NAMALWA (cell line): Measurements from ENCODE around the gene TSSC4.

Source experiments
- DNase-seq: peaks from one replicate; pipeline ENCODE4 v3.0.0-alpha.2; 2015; ENCODE audit warnings: low spot score

TSSC4 gene

DNA sequence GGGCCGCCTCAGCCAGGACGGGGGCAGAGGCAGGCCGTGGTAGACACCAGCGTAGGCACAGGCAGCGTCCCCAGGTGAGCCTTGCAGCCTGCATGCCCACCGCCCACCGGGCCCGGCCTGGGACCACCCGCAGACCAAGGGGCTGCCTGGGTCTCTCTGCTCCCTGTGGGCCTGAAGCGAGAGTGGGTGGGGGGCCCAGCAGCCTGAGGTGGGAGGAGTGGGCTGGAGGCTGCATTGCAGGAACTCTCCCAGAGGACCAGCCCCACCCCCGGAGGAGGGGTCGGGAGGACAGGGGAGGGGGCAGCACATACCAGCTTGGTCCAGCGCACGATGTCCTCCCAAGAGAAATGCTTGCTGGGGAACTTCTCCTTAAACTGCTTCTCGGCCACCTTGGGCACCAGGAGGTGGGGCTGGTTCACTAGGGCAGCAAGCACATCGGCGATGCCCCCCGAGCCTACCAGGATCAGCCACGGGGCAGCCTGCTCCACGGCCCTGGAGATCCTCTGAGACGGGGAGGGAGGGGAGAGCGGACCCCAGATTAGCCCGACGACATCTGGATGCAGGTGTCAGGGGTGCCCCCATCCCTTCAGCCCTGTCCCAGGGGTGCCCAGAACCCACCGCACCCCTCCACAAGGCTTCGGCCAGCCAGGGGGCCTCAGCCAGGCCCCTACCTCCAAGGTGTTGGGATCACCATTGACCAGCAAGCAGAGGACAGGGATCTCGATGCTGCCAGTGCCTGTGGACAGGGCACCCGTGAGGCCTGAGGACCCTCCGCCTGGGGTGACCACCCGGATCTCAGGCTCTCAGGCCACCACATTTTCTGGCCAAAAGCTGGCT lies 17.5 kb downstream of the TSSC4 start:
- DNase-seq = no peak

DNA sequence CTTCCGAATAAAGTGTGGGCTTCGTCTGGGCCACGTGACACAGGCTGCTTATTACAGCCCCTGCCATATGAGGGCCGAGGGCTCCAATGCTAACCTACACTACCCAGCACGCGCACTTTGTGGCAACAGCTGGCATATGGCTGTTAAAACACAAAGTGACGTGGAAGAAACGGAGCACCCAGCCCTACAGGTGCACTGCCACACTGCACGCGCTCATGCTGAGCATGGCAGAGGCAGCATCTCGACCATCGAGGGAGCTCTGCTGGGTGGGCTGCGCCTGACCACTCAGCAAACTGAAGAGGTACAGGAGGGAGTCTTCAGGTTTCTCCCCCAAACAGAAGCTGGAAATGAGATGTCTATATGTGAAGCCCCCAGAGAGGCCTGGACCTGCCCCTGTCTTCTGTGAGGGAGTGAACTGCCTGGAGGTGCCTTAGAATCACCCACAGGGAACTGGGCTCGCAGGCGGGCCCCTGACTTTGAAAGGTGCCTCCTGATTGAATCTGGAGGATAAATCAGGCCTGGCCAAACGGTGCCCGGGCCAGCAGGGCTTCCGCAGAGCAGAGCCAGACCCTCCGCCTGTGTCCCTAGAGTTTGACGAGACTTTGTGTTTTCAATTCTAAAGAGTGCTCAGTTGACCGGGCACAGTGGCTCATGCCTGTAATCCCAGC lies 18.3 kb downstream of the TSSC4 start:
- DNase-seq = no peak

GRCh38 chr11:2419638-2420501 lies 19.3 kb downstream of the TSSC4 start:
- DNase-seq = peak; percentile 77

DNA sequence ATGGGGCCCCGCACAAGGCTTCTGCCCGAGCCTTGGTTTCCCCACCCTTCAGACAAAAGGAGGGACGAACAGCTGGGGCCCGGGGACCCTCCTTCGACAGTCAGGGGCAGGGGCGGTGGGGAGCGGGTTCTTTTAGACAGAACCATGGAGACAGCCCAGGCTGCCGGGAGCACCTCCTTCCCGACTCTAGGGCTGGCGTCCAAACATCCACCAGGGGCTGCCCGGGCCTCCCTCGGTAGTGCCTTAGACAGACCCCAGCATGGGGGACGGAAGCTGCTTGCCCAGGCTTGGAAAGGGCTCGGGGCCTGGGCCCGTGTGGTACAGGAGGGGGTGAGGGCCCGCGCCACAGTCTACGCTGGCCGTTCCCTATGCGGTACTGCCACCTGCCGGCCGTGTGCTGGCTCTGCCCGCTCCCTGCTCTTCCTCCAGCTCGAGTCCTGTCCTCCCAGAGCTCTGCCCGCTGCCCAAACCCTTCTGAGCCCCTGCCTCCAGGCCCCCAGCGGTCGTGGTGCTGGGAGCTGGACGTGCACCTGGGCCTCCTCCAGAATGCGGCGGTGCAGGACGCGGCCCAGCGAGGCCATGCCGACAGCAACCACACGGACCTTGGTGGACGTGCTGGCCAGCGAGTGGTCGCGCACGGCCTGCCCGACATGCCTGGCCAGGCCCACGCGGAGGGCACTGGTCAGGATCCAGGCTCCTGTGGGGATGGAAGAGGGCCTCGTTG lies 20.1 kb downstream of the TSSC4 start:
- peak; percentile 78 for DNase-seq

DNA sequence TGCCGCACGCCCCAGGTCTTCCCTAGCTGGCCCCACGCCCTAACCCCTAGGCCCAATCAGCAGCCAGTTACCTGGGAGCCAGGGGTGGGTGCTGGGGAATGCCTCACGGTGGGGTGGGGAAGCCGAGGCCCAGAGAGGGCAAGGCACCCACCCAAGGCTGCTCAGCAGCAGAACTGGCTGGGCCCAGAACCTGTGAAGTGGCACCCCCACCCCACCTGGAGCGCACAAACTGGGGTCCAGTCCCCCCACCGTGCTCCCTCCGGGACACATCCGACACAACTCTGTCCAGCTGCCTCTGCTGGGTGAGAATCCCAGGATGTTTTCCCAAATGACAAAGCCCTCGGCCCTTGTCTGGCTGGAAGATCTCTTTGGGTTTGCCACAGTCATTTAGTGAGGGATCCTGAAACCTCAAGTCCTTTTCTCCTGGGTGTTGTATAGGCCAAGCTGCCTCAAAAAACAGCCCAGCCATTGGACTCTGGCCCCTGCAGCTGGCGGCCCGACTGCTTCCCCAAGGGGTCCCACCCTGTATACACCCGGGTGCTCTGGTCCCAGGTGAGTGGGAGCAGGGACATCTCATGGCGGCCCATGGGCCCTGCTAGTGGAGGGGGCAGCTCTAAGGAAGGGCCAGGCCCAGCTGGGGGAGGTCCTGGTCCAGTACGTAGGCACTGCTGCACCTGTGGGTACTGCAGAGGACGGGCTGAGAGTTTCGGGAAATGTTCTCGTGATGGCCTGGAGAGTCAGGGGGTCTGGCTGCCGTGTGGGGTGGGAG lies 20.9 kb downstream of the TSSC4 start:
- no peak for DNase-seq

DNA sequence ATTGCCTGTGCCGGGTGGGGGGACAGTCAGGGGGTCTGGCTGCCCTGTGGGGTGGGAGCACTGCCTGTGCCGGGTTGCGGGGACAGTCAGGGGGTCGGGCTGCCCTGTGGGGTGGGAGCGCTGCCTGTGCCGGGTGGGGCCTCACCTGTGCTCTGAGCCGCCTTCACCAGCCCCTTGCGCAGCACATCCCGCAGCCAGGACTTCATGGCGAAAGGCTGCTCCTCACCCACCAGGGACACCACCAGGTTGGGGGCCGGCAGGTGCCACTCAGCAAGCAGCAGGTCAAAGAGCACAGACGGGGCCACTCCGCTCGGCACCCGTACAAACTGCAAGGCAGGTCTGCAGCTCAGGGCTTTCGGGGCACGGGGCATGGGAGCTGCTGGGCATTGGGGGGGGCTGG lies 21.4 kb downstream of the TSSC4 start:
- no peak for DNase-seq

DNA sequence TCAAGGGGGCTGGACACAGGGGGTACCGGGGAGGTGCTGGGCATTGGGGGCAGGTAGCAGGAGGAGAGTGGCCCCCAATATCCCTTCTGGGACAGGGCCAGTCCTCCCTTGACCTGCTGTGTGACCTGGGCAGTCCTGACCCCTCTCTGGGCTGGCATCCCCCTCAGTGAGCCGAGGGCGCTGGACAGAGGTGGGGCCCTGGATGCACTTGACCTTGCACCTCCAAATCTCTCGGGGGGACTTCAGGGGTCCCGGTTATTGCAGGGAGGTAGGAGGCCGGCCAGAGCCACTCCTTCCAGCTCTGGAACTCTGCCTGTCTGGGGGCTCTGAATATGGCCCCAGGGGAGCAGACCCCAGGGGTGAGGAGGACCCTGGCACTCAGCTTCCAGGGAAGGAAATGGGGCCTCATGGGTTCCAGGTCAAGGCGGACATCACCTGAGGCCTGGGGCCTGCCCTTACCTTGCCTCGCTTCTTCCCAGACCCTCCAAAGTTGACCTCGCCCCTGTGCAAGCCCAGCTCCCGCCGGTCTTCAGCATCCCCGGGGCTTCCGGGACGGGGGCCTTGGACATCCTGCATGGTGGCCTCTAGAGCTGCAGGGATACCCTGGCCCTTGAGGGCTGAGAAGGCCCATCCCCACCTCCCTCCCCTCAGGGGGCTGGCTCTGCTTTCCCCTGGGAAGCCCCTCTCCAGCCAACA lies 22.1 kb downstream of the TSSC4 start:
- DNase-seq = no peak

GRCh38 chr11:2423157-2424025 lies 22.8 kb downstream of the TSSC4 start:
- DNase-seq = no peak

DNA sequence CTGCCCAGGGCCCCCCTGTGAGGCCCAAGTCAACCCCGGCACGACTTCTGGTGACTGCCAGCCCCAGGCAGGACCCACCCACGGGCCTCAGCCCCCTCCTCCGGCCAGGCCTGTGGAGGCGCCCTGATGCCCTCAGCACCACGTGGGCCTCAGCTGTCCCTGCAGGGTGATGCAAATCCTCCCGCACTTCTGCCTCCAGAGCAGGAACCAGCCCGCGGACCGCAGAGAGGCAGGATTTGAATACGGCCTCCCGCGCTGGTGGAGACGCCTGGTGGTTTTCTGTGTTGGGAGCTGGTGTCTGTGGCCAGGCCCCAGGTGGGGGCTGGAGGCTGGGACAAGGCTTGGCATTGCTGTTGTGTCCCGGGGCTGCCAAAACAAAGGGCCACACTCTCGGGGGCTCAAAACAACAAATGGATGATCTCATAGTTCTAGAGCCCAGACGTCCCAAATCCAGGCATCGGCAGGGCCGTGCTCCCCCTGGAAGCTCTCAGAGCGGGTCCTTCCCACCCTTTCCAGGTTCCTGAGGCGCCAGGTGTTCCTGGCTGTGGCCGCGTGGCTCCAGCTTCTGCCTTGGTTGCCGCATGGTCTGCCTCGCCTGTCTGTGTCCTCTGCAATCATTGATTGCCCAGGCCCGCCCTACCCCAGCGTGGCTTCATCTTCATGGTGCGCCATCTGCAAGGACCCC lies 24.4 kb downstream of the TSSC4 start:
- DNase-seq = no peak

GRCh38 chr11:2425506-2425905 lies 25.0 kb downstream of the TSSC4 start:
- no peak for DNase-seq

- DNase-seq = no peak
These were observed 25.7 kb downstream of the TSSC4 start for GRCh38 chr11:2426221-2426620.

- no peak for DNase-seq
These were observed 26.4 kb downstream of the TSSC4 start for GRCh38 chr11:2426826-2427521.

DNA sequence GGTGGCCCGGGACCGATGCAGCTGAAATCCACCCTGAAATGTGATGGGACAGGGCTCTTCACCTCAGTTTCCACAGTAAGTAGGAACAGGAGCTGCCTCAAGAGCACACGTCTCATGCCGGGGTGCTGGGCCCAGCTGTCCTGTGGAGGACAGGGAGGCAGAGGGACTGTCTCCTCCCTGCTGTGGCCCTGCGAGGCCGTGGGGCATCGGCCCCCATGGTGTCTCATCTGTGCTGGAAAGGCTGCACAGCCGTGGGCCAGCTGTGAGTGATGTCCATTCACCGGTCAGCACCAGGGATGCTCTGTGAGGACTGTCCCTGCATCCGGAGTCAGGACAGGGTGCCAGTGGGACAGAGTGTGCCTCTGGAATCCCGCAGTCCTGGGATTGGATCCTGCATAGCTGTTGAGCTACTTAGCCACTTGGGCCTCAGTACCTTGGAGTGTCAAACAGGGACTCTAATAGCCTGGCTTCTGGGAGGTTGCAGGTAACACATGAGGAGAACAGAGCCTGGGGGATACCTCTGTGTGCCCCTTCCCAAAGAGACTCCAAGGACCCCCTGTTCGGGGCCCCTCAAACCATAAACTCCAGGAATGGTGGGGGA lies 27.3 kb downstream of the TSSC4 start:
- no peak for DNase-seq

DNA sequence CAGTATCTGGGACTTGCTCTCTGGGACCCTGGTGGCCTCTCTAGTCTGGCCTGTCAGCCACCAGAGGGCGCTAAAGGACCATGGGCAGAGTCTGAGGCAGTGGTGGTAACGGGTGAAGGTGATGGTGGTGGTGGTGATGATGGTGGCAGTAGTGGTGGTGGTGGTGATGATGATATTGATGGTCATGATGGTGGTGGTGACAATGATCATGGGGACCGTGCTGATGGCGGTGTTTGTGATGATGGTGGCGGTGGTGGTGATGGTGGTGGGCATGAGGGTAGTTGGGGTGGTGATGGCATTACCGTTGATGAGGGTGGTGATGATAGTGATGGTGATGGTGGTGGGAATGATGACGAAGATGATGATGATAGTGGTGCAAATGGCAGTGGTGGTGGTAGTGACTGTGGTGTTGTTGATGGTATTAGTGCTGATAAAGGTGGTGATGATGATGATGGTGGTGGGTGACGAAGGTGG lies 27.8 kb downstream of the TSSC4 start:
- peak; percentile 85 for DNase-seq

DNA sequence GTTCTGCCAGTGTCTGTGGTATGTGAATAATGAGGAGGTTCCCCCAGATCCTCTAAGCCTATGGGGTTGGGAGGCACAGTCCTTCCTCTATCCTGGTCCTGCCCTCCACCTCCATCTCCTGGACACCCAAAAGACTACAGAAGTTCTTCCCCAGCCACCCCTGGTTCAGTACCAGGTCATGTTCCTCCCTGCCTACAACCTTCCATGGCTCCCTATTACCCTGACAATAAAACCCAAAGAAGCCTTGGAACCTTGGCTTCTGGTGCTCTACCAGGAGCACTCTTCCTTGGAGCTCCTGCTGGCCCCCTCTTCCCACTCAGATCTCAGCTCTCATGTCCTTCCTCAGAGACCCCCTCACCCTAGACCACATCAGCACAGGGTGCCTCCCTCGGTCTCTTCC lies 30.8 kb downstream of the TSSC4 start:
- DNase-seq = no peak

DNA sequence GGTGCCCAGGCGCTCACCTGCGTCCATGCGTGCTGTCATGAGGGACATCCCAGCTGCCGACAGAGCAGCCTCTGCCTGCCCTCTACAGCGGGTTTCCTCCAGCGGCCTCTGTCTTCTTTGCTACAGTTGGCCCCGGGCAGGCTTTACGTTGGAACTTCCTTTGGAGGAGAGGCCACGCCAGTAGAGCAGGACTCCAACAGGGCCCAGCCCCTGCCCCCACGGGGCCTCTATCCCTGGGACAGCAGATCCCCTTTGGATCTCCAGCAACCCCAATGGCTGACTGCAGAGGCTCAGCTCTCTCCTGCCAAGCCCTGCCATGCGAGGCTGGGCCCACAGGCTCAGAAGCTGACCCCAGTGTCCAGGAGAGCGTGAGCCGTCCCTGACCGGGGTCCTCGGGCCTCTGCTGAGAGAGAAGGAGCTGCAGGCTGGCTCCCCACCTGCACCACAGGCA lies 31.6 kb downstream of the TSSC4 start:
- no peak for DNase-seq

- no peak for DNase-seq
These were observed 32.1 kb downstream of the TSSC4 start for GRCh38 chr11:2432628-2433071.
